Measurements from ENCODE around the gene DTNB. TPM values are rescaled to one million over a fixed set of nuclear protein-coding genes. Genes with fewer than 3 reads are reported as not detected.
"Not testable (repeated sequence)": the region's sequence is repeated elsewhere in the genome, so short reads cannot be mapped to it uniquely, and the experiment has no call there.

Gene DTNB
- total RNA-seq, 1 donor from 2014 or later, result 4.5 TPM

- ATAC-seq (ENCODE audit: poor library complexity), result no peak
These were observed 107.3 kb downstream of the DTNB start for GRCh38 chr2:25566094-25566493.

GRCh38 chr2:25561136-25561850, 112.1 kb downstream of the DTNB start:
- intact Hi-C loops (cut with DNase I), result no loop called here
- ATAC-seq (ENCODE audit: poor library complexity) (no peak), DNase-seq (no peak)

More at GRCh38 chr2:25566094-25566493, 107.3 kb downstream of the DTNB start:
- intact Hi-C loops (cut with DNase I), result no loop called here
- DNase-seq, result no peak

GRCh38 chr2:25559148-25559547, 114.2 kb downstream of the DTNB start:
- intact Hi-C loops (cut with DNase I), result no loop called here
- DNase-seq, result no peak
- no peak for ATAC-seq (ENCODE audit: poor library complexity)

- ATAC-seq (ENCODE audit: poor library complexity) (peak; percentile 57), DNase-seq (no peak)
- intact Hi-C loops (cut with DNase I), result no loop called here
These were observed 115.1 kb downstream of the DTNB start for GRCh38 chr2:25558262-25558661.

- ATAC-seq (ENCODE audit: poor library complexity) (no peak), DNase-seq (no peak)
- intact Hi-C loops (cut with DNase I), result no loop called here
These were observed 116.0 kb downstream of the DTNB start for GRCh38 chr2:25557179-25558036.

- no peak for DNase-seq
- ATAC-seq (ENCODE audit: poor library complexity), result no peak
- intact Hi-C loops (cut with DNase I), result no loop called here
These were observed 121.1 kb downstream of the DTNB start for GRCh38 chr2:25552318-25552717.

- ATAC-seq (ENCODE audit: poor library complexity) (no peak), DNase-seq (no peak)
- intact Hi-C loops (cut with DNase I), result no loop called here
These were observed 122.1 kb downstream of the DTNB start for GRCh38 chr2:25551316-25551715.

- ATAC-seq (ENCODE audit: poor library complexity); DNase-seq; intact Hi-C loops (cut with DNase I): not testable (repeated sequence)
These were observed 123.8 kb downstream of the DTNB start for GRCh38 chr2:25549571-25549970.

GRCh38 chr2:25548601-25549000, 124.8 kb downstream of the DTNB start:
- DNase-seq (no peak), ATAC-seq (ENCODE audit: poor library complexity) (no peak)
- intact Hi-C loops (cut with DNase I), result no loop called here

GRCh38 chr2:25546852-25547251, 126.5 kb downstream of the DTNB start:
- ATAC-seq (ENCODE audit: poor library complexity), result no peak
- no peak for DNase-seq
- intact Hi-C loops (cut with DNase I), result no loop called here

- intact Hi-C loops (cut with DNase I), result no loop called here
- ATAC-seq (ENCODE audit: poor library complexity) (no peak), DNase-seq (no peak)
These were observed 127.5 kb downstream of the DTNB start for GRCh38 chr2:25545899-25546298.

GRCh38 chr2:25544445-25544844, 128.9 kb downstream of the DTNB start:
- no peak for ATAC-seq (ENCODE audit: poor library complexity)

GRCh38 chr2:25543939-25544338, 129.4 kb downstream of the DTNB start:
- ATAC-seq (ENCODE audit: poor library complexity) (no peak), DNase-seq (no peak)
- intact Hi-C loops (cut with DNase I), result no loop called here

More at GRCh38 chr2:25544445-25544844, 128.9 kb downstream of the DTNB start:
- DNase-seq, result no peak
- intact Hi-C loops (cut with DNase I), result no loop called here

- intact Hi-C loops (cut with DNase I), result no loop called here
- ATAC-seq (ENCODE audit: poor library complexity) (no peak), DNase-seq (no peak)
These were observed 132.0 kb downstream of the DTNB start for GRCh38 chr2:25541378-25541777.

- intact Hi-C loops (cut with DNase I), result no loop called here
- ATAC-seq (ENCODE audit: poor library complexity) (no peak), DNase-seq (no peak)
These were observed 134.2 kb downstream of the DTNB start for GRCh38 chr2:25539136-25539535.

GRCh38 chr2:25537526-25537925, 135.9 kb downstream of the DTNB start:
- intact Hi-C loops (cut with DNase I), result no loop called here
- ATAC-seq (ENCODE audit: poor library complexity), result no peak

GRCh38 chr2:25535411-25536289, 137.7 kb downstream of the DTNB start:
- ATAC-seq (ENCODE audit: poor library complexity); intact Hi-C loops (cut with DNase I); DNase-seq: not testable (repeated sequence)

More at GRCh38 chr2:25537526-25537925, 135.9 kb downstream of the DTNB start:
- no peak for DNase-seq

GRCh38 chr2:25534937-25535336, 138.4 kb downstream of the DTNB start:
- DNase-seq; ATAC-seq (ENCODE audit: poor library complexity); intact Hi-C loops (cut with DNase I): not testable (repeated sequence)

- no peak for ATAC-seq (ENCODE audit: poor library complexity)
- intact Hi-C loops (cut with DNase I), result no loop called here
- peak; percentile 35 for DNase-seq
These were observed 138.9 kb downstream of the DTNB start for GRCh38 chr2:25534455-25534854.

All from Right ventricle myocardium superior (tissue), 1 donor.